Stimulated activated CD4-positive, alpha-beta T cell treated with anti-CD3 and anti-CD28 coated beads, Interleukin-1b, Interleukin-23, amount 100 ng/mL, for 24 hours (primary cell): ENCODE measurements around the gene ARHGAP22.

Experiments used
- DNase-seq, 4 experiments: peaks; one replicate each; pipeline ENCODE4 v3.0.0-alpha.2; 2020; ENCODE audit warnings: low read depth in 4 of 4, low spot score in 1 of 4

Gene ARHGAP22

GRCh38 chr10:48498940-48499510 is 105.8 kb downstream of the ARHGAP22 start:
- no peak for DNase-seq

DNA sequence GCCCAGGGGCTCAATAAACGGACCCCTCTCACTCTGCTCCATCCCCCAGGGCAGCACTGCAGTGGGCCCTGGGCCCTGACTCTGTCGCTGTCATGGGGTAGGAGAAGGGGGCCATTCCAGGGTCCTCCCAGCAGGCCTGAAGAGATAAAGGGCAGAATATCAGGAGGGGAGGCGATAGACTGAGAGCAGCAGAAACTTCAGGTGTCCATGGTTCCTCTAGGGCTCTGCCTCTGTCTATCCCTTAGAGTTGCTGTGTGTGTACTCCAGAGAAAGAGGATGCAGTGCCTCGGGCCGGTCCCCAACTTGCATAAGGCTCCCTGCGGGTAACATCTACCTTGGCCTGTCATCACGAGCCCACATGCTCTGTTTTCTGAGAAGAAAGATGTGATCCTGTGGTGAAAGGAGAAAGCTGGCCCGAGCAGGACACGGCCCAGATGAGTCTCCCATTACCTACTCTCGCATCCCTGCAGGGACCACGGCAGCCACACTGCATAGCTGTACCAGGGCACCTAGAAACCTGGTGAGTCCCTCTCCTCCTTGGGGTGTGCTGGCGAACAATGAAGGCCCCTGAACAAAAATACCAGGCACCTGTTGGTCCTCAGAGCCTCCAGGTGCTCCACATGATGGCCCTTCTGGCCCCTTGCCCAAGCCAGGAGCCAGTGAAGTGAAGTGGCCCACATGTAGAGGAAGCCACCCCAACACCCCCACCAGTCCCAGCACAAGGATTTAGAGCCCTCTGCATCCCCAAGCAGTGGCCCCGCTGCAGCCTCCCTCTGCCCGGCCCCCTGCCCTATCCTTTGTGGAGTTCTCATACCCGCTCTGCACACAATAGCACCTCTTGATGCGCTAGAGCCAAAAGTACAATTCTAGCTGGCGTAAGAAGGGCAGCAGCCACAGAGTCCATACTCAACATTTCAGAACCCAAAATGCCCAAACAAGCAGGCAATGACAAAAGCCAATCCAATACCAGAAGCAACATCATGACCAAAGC is 106.8 kb downstream of the ARHGAP22 start:
- no peak for DNase-seq

DNA sequence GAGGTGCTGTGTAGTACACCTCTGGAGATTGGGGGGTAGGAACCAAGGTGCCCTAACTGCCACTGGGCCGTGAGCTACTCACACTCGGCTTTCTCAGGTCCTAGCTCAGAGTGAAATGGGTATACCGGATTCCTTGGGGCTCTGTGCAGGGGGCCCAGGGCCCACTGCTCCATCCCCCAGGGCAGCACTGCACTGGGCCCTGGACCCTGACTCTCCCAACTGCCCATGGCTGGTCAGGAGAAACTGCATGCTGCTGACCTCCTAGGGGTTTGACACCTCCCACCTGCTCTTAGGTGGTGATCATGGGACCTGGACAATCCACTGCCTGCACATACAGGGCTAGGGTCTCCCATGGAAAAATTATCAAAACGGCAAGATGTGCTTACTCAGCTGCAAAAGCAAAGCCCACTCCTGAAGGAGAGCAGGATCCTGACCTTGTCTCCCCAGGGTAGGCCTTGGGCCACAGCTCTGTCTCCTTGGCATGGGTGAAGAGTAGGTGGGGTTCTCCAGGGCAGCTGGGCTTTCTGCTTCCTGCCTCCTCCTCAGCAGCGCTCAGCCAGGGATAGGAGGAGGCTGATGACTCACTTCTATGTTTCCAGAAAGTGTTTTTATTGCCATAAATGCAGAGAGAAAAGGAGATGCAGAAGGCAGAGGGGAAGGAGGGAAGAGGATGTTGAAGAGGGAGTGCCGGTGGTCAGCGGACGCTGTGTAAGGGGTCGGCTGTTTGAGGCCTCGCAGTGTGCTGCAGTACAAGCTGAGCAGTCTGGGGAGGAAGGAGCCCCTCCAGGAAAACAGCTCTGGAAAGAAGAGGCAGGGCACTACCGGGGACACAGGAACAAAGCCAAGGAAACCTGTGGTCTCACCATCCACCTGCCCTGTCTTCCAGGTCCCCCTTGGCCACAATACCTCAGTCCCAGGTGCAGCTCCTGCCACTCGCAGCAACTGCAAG is 107.8 kb downstream of the ARHGAP22 start:
- DNase-seq = no peak

GRCh38 chr10:48496105-48496830 is 108.6 kb downstream of the ARHGAP22 start:
- no peak for DNase-seq

- DNase-seq = no peak
These were observed 109.4 kb downstream of the ARHGAP22 start for GRCh38 chr10:48495282-48496045.

GRCh38 chr10:48494611-48495010 is 110.3 kb downstream of the ARHGAP22 start:
- no peak for DNase-seq

- no peak for DNase-seq
These were observed 110.8 kb downstream of the ARHGAP22 start for GRCh38 chr10:48494073-48494472.

DNA sequence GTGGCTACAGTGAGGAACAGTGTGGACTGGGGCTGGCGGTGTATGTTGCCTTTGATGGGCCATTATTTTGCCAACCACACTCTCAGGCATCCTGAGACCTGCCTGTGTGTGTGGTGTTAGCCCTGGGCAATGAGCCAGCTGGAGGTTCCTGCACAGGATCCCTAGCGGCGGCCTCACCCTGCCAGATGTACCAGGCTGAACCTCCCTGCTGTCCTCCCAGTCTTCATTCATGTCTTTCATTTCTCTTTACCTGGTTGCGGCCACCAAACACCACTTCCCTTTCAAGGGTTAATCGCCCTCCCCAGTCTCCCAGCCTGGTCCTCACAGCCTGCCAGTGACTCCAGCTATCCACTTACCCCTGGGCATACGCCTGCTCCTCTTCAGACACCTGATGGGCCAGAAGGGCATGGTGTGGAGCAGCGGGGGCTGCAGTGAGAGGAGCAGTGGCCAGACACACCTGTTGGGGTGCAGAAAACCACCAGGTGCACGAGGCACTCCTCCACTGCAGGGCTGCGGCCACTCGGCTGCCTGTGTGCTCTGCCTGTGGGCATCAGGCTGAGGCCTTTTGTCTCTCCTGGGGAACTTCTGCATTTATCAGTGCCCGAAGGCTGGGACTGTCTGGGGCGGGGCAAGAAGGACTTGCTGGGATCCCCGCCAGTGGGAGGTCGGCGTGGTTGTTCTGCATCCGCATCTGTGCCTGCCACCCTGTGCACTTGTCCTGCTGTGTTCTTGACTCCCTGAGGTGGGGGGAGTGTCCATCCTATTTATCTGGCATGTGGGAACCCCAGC is 111.6 kb downstream of the ARHGAP22 start:
- no peak for DNase-seq

DNA sequence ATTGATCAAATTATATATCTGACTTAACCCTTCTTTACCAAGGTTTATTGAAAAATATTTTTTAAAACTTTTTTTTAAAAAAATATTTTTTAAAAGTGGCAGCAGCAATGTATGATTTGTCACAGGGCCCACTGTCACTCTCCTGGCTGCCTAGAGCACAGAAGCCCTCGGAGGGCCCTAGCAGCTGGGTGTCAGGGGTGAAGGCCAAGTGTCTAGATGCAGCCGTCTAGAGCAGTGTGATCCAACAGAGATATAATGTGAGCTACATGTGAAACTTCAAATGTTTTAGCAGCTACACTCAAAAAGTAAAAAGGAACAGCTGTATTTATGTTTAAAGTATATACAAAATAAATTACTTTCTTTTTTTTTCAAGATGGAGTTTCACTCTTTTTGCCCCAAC is 112.7 kb downstream of the ARHGAP22 start:
- DNase-seq = no peak

- DNase-seq = no peak
These were observed 113.3 kb downstream of the ARHGAP22 start for GRCh38 chr10:48491392-48492139.

DNA sequence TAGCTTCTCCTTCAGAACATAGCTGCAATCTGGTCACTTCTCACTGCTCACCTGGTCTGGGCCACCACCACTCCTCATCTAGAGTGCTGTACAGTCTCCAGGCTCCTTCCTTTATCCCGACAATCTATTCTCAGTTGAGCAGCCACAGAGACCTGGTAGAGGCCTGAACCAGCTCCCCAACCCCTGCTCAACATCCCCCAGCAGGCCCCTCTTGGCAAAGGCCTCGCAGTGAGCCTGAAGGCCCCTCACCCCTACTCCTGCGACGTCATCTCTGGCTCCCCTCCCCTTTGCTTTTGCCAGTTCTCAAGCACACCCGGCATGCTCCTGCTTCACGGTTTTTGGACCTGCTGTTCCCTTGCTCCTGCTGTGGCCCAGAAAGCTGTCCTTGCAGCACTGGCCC is 113.9 kb downstream of the ARHGAP22 start:
- no peak for DNase-seq

GRCh38 chr10:48490571-48490940 is 114.3 kb downstream of the ARHGAP22 start:
- DNase-seq = no peak

GRCh38 chr10:48489099-48489498 is 115.8 kb downstream of the ARHGAP22 start:
- no peak for DNase-seq

DNA sequence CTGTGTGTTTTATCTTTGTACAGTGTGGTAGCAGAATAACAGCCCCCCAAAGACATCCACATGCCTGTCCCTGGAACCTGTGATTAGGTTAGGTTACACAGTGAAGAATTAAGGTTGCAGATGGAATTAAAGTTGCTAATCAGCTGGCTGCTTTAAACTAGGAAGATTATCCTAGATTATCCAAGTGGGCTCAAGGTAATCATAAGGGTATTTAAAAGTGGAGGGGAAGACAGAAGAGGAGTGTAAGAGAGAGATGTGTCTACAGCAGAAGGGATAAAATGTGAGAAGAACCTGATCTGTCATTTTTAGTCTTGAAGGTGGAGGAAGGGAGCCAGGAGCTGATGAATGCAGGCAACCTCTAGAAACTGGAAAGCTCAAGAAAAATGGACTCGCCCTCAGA is 117.6 kb downstream of the ARHGAP22 start:
- no peak for DNase-seq

DNA sequence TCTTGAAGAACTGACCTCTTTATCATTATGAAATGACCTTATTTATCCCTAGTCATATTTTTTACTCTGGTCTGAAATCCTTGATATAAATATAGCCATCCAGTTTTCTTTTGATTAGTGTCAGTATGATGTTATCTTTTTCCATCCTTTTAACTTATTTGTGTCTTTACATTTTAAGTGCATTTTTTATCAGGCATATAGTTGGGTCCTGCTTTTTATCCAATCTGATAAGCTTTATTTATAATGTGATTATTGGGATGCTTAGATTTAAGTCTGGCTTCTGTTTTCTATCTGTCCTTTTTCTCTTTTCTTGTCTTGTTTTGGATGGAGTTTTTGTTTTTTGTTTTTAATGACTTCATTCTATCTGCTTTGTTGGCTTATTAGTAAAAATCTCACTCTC is 119.2 kb downstream of the ARHGAP22 start:
- DNase-seq = no peak

- DNase-seq = no peak
These were observed 120.0 kb downstream of the ARHGAP22 start for GRCh38 chr10:48484911-48485310.

GRCh38 chr10:48482207-48482606 is 122.7 kb downstream of the ARHGAP22 start:
- DNase-seq = no peak

DNA sequence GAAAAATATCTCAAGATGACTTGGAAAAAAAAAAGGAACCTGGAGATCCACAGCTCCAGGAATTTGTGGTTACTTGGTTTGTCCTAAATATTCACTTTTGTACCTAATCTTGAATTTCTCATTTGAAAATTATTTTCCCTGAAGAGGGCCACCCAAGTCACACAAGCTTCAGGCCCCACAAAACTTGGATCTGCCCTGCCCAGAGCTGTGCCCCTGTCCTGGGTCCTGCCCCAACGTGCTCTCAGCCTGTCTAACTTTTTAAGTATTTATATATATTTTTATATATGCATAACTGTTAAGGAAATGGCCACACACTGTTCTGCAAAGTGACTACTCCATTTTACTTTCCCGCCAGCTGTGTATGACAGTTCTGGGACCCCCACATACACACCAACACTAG is 123.5 kb downstream of the ARHGAP22 start:
- DNase-seq = no peak
